OCI-LY1 (cell line): Measurements from ENCODE around the gene ASCL5.

Source experiments
- H2AFZ ChIP-seq: fragments of 200-600 bp; sonication (generic), shearing (Covaris generic); 2 replicates; pipeline ENCODE4 v1.6.0; 2014; ENCODE audit warnings: antibody characterized with exemption, mild to moderate bottlenecking, low read length
- H3F3A ChIP-seq: fragments of 200-600 bp; sonication (generic), shearing (Covaris generic); 2 replicates; pipeline ENCODE4 v1.6.0; 2014; ENCODE audit warnings: mild to moderate bottlenecking, antibody characterized with exemption, low read length, moderate library complexity; ENCODE audit not compliant: insufficient read depth
- H3K27ac ChIP-seq: fragments of 200-600 bp; sonication (generic); 2 replicates; pipeline ENCODE4 v1.5.1; 2014; ENCODE audit warnings: low read length, mixed run types, mild to moderate bottlenecking, low read depth; ENCODE audit not compliant: poor library complexity, severe bottlenecking
- H3K27me3 ChIP-seq: fragments of 200-600 bp; sonication (generic); 2 replicates; pipeline ENCODE4 v1.6.0; 2014; ENCODE audit warnings: antibody characterized with exemption, mild to moderate bottlenecking, low read length, moderate library complexity; ENCODE audit not compliant: insufficient read depth
- H3K36me3 ChIP-seq: fragments of 200-600 bp; sonication (generic); 2 replicates; pipeline ENCODE4 v1.6.1; 2014; ENCODE audit warnings: mild to moderate bottlenecking, antibody characterized with exemption, low read length, moderate library complexity, mixed read lengths; ENCODE audit not compliant: insufficient read depth
- H3K4me1 ChIP-seq: fragments of 200-600 bp; sonication (generic); 2 replicates; pipeline ENCODE4 v1.5.1; 2014; ENCODE audit warnings: mild to moderate bottlenecking, low read length, moderate library complexity; ENCODE audit not compliant: insufficient read depth, severe bottlenecking
- H3K4me2 ChIP-seq: fragments of 200-600 bp; sonication (generic), shearing (Covaris generic); 2 replicates; pipeline ENCODE4 v1.6.1; 2014; ENCODE audit warnings: low read length
- H3K4me3 ChIP-seq: fragments of 200-600 bp; sonication (generic); 2 replicates; pipeline ENCODE4 v1.5.1; 2014; ENCODE audit warnings: low read length, low read depth, mild to moderate bottlenecking, mixed read lengths; ENCODE audit not compliant: poor library complexity, severe bottlenecking
- H3K79me2 ChIP-seq: fragments of 200-600 bp; shearing (Covaris generic); 2 replicates; pipeline ENCODE4 v1.6.1; 2016; ENCODE audit warnings: mixed run types, low read length, mixed read lengths; ENCODE audit not compliant: insufficient read depth
- H3K9ac ChIP-seq: fragments of 200-600 bp; sonication (generic), shearing (Covaris generic); 2 replicates; pipeline ENCODE4 v1.6.1; 2014; ENCODE audit warnings: mild to moderate bottlenecking, low read length, mixed read lengths
- H3K9me2 ChIP-seq: fragments of 200-600 bp; sonication (generic), shearing (Covaris generic); 2 replicates; pipeline ENCODE4 v1.6.1; 2014; ENCODE audit warnings: low read depth, mild to moderate bottlenecking, low read length, mixed read lengths
- H3K9me3 ChIP-seq: fragments of 200-600 bp; shearing (Covaris generic); 2 replicates; pipeline ENCODE4 v1.6.1; 2014; ENCODE audit warnings: low read length, mixed read lengths
- H4K20me1 ChIP-seq: fragments of 200-600 bp; sonication (generic), shearing (Covaris generic); 2 replicates; pipeline ENCODE4 v1.6.0; 2016; ENCODE audit warnings: mild to moderate bottlenecking, low read length; ENCODE audit not compliant: insufficient read depth
- EZH2 ChIP-seq: fragments of 200-600 bp; sonication (generic), shearing (Covaris generic); IDR thresholded peaks from 2 replicates; pipeline ENCODE4 v1.8.0; 2017; ENCODE audit warnings: borderline replicate concordance, mixed run types, mild to moderate bottlenecking, antibody characterized with exemption, low read length, moderate library complexity, mixed read lengths
- TF ChIP-seq, protein P1 (sequence below): fragments of 200-600 bp; sonication (generic), shearing (Covaris generic); IDR thresholded peaks from 2 replicates; pipeline ENCODE4 v1.5.1; 2017; ENCODE audit warnings: mild to moderate bottlenecking, antibody characterized with exemption, low read length, moderate library complexity, mixed read lengths

ASCL5 gene

DNA sequence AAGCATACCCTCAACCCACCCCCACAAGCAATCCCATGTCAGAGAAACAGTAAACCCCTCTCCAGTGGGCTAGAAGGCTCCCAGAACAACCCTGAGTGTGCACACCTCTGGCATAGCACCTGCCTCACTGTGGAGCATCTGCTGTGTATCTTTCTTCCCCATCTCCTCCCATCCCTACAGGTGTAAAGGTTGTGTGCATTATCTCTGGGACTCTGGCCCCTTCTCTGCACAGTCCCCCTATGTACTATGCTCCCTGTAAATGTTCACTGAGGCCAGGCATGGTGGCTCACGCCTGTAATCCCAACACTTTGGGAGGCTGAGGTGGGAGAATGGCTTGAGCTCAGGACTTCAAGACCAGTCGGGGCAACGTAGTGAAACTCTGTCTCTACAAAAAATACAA, 14.1 kb downstream of the ASCL5 start:
- Histone ChIP-seq H3K4me3 (no peak overlapping the region), H2AFZ (no peak overlapping the region), H4K20me1 (no peaks in the 10 kb centered on the region), H3F3A (no peaks in the 10 kb centered on the region), H3K27me3 (no peaks in the 10 kb centered on the region), H3K4me2 (no peak overlapping the region), H3K4me1 (no peaks in the 10 kb centered on the region), H3K9me3 (no peaks in the 10 kb centered on the region), H3K27ac (no peak overlapping the region), H3K36me3 (no peaks in the 10 kb centered on the region), H3K79me2 (no peaks in the 10 kb centered on the region), H3K9me2 (no peaks in the 10 kb centered on the region), H3K9ac (no peak overlapping the region)
- no peak for TF ChIP-seq EZH2
- TF ChIP-seq, protein P1, sequence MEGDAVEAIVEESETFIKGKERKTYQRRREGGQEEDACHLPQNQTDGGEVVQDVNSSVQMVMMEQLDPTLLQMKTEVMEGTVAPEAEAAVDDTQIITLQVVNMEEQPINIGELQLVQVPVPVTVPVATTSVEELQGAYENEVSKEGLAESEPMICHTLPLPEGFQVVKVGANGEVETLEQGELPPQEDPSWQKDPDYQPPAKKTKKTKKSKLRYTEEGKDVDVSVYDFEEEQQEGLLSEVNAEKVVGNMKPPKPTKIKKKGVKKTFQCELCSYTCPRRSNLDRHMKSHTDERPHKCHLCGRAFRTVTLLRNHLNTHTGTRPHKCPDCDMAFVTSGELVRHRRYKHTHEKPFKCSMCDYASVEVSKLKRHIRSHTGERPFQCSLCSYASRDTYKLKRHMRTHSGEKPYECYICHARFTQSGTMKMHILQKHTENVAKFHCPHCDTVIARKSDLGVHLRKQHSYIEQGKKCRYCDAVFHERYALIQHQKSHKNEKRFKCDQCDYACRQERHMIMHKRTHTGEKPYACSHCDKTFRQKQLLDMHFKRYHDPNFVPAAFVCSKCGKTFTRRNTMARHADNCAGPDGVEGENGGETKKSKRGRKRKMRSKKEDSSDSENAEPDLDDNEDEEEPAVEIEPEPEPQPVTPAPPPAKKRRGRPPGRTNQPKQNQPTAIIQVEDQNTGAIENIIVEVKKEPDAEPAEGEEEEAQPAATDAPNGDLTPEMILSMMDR = no peak

DNA sequence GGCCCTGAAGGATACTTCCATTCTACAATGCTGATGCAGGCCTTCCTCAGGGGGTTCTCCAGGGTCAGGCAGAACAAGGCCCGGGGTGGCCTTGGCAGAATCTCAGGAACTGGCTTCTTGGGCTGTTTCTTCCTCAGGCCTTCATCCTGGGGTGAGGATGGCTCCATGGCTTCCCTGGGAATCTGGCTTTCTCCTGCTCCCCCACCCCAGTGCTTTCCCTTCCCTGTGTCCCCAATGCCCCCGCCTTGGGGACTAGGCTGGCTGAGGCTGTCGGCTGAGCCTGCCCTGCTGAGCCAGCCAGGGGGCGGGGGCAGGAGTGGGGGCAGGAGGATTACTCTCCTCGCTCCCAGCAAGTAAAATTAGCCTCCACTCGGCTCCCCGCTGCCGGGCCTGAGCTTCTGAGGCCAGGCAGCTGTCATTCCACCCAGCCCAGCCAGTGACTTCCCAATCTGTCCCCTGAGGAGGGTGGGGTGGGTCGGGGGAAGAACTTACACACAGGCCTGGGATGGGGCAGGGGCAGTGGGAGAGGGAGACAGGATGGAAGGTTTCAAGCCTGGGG, 14.7 kb downstream of the ASCL5 start, which contains the start of gene CACNA1S:
TSS of gene CACNA1S (minus strand) at position 254 of the 559 bp plus-strand sequence. CDS start at position 167, 87 bp downstream.
- H3K27me3 ChIP-seq = no peaks in the 10 kb centered on the region
- H3K79me2 ChIP-seq = no peaks in the 10 kb centered on the region
- no peaks in the 10 kb centered on the region for H3K36me3 ChIP-seq
- no peak within 1 kb of the TSS for H2AFZ ChIP-seq
- no peak within 1 kb of the TSS for H3K27ac ChIP-seq
- TF ChIP-seq, protein P1 = no peak
- TF ChIP-seq EZH2 = no peak
- no peaks in the 10 kb centered on the region for H3K9me3 ChIP-seq
- H3K4me1 ChIP-seq = no peaks in the 10 kb centered on the region
- no peaks in the 10 kb centered on the region for H4K20me1 ChIP-seq
- H3K9ac ChIP-seq = no peak within 1 kb of the TSS
- H3K9me2 ChIP-seq = no peaks in the 10 kb centered on the region
- H3K4me3 ChIP-seq = no peak within 1 kb of the TSS
- no peak within 1 kb of the TSS for H3K4me2 ChIP-seq
- H3F3A ChIP-seq = no peaks in the 10 kb centered on the region

DNA sequence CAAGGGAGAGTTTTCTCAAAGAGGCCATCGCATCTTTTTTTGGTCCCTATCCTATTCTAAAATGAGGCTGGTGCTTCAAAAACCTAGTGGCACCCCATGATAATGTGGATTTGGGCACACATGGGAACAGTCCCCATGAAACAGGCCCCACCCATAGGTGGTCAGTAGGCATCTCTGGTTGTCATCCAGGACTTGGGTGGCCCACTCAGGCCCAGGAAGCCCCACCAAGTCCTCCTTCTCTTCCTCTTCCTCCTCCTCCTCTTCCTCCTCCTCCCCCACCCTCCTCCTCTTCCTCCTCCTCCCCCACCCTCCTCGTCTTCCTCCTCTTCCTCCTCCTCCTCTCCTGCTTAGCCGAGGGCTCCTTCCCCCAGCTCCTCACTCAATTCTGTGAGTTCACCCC, 15.3 kb downstream of the ASCL5 start:
- no peaks in the 10 kb centered on the region for H3F3A ChIP-seq
- no peaks in the 10 kb centered on the region for H3K27me3 ChIP-seq
- H3K36me3 ChIP-seq = no peaks in the 10 kb centered on the region
- no peak overlapping the region for H3K9ac ChIP-seq
- no peaks in the 10 kb centered on the region for H4K20me1 ChIP-seq
- no peaks in the 10 kb centered on the region for H3K9me3 ChIP-seq
- no peak overlapping the region for H3K4me2 ChIP-seq
- H3K4me1 ChIP-seq = no peaks in the 10 kb centered on the region
- H2AFZ ChIP-seq = no peak overlapping the region
- no peaks in the 10 kb centered on the region for H3K79me2 ChIP-seq
- no peak overlapping the region for H3K4me3 ChIP-seq
- H3K9me2 ChIP-seq = no peaks in the 10 kb centered on the region
- TF ChIP-seq, protein P1 = no peak
- TF ChIP-seq EZH2 = no peak
- H3K27ac ChIP-seq = no peak overlapping the region
